SIG-M5 treated with dmso at 0.1 percent for 504 hours (cell line): ENCODE results near the gene RNPS1.
"Not testable (repeated sequence)": the region's sequence is repeated elsewhere in the genome, so short reads cannot be mapped to it uniquely, and the experiment has no call there.

Source experiments
- DNase-seq: peaks from one replicate; lab custom pipeline; 2025; ENCODE audit not compliant: unreplicated experiment; lab: John Stamatoyannopoulos, UW

Gene RNPS1

DNA sequence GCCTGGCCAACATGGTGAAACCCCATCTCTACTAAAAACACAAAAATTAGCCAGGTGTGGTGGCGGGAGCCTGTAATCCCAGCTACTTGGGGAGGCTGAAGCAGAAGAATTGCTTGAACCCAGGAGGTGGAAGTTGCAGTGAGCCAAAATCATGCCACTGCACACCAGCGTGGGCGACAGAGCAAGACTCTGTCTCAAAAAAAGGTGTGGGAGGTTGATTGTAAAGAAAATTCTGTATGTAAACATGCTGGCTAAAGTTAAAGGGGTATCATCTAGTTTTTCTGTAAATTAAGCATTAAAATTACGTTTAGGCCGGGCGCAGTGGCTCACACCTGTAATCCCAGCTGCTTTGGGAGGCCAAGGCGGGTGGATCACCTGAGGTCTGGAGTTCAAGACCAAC, 9.4 kb downstream of the RNPS1 start:
- not testable (repeated sequence) for DNase-seq

DNA sequence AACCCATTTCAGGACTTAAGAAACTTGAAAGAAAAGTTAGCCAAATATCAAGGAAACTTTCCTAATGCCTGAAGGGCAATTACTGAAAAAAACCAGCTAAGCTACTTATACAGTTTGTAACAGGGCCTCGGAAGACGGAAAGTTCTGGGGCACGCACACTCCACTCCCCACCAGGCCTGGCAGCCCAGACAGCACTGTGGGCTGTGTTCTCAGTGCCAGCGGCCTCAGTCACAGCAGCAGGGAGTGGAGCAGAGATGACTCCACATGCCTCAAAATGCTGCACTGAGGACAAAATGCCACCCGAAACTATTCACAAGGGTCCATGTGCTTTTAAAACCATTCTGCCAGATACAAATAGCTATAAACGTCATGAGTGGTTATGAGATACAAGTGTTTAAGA, 10.2 kb downstream of the RNPS1 start:
- DNase-seq: no peak

DNA sequence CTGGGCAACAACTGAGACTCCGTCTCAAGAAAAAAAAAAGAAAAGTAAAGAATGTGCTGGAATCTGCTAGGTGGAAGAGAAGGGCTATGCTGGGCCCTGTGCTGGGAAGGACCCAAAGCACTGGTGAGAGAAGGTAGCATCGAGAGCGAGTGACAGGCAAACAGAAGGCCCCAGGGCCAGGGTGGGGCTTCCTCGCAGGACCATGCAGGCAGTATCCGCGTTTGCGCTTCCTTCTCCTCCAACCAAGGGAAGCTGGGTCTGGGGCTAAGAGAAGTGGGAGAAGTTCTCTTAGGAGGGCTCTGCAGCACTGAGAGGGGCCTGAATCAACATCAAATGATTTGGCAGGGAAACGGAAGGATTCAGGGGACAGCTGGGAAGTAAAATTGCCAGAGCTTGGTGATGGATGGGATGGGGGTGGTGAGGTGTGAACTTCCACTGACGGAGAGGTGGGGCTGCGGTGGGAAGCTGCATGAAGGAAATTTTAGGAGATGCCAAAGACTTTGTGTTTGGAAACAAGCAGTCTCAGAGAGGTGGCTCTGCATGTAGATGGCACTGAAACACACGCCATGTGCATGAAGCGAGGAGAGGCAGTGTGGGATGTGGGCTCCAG, 11.3 kb downstream of the RNPS1 start:
- DNase-seq: no peak

DNA sequence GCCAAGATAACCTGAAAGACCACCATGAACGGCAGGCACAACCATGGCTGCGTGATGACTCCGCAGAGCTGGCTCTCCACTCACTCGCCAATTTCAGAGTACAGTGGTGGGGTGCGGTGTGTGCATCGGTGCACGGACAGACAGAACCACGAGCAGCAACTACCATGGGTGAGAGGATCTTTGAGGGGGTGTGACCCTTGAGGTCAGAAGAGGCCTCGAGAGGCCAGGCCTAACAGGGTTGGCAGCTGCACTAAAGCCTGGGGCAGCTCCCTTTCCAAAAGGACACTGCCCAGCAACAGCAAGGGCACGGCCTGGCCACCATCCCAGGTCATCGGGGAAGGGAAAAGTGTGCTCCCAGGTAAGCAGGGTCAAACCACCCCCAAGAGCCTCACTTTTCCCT, 14.6 kb downstream of the RNPS1 start:
- no peak for DNase-seq

DNA sequence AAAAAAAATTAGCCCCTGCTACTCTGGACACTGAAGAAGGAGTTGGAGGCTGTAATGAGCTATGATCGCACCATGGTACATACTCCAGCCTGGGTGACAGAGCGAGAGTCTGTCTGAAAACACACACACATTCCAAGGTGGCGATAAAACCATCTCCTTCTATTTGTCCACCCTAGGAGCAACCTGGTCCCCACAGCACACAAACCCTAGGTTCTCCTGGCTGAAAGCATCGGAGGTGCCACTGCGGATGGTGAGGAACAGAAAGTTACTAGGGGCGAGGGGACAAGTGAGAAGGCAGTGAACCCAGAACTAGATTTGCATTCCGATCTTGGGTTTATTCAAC, 15.1 kb downstream of the RNPS1 start:
- no peak for DNase-seq

DNA sequence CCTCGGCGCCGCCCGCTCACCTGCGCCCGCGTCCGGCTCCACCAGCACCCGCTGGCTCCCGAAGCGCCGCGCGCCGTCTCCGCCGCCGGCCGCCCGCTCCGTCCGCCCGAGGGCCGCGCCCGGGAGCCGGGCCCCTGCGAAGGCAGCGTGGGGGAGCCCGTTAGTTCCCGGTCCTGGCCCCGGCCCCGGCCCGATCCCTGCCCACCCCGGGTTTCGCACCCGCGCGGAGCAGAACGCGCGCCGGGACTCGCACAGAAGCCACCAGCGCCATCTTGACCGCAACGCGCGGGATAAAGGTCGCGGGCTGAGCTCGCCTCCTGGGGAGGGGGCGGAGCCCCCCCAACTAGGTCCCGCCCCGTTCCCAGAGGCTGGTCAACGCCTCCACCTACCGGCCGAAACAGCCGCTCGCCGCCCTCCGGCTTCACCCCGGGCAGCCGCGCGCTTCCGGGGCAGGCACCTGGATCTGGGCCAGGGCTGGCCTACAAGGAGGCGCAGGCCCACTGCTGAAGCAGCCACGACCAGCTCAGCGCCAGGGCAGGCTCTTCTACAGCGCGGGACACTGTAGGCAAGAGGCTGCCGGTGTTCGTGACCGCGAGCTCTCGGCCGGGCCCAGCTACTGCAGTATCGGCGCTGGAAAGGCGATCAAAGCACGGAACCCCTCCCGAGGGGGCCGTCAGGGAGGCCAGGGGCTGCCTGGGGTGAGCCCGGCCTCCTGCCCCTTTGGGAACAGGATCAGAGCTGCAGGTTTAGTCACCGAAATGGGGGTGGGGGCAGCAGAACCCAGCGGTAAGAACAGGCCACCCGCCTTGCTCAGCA, 16.4 kb downstream of the RNPS1 start, which contains the start of gene ECI1:
Gene ECI1, minus strand, starts transcription at position 292 of the 816 bp plus-strand sequence. Its CDS starts 21 bp downstream, at position 271.
- peak; percentile 73 for DNase-seq

DNA sequence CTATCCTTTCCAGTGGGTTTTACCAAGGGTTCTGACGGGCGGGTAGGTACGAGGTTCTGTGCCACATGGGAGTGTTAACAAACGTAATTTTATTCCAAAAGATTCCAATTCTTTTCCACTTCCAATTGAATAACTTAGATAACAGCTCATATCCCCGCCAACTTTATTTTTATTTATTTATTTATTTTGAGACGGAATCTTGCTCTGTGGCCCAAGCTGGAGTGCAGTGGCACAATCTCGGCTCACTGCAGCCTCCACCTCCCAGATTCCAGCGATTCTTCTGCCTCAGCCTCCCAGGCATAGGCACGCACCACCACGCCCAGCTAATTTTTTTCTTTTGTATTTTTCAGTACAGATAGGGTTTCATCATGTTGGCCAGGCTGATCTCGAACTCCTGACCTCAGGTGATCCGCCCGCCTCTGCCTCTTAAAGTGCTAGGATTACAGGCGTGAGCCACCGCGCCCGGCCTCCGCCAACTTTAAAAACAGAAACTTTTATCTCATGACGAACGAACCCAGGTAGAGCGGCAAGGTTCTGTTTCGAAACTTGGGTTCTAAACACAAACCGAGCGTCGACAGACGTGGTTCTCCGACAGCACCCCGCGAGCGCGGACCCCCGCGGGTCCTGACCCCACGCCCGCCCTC, 17.2 kb downstream of the RNPS1 start:
- DNase-seq: peak; percentile 22

DNA sequence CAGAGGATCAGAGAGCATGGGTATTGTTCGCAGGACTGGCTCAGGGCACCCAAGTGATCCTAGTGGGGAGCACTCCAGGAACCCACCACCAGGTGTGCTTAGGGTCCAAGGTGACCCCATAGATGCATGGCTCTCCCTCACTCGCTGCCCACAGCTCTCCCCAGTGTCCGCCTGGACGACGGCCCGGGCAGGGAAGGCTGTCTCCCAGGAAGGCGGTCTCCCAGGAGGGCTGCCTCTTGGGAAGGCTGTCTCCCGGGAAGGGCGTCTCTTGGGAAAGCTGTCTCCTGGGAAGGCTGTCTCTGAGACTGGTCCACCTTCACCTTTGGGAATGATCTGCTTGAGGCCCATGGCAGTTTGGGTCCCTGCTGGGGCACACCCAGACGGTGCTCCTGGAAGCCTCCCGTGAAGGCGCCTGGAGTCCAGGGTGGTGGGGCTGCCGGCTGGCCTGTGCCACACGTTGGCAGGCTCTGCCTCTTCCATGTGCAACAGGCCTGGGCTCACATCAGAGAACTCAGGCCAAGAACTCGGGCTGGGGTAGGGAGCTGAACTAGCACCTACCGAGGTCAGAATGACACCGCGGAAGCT, 21.5 kb downstream of the RNPS1 start:
- no peak for DNase-seq

DNA sequence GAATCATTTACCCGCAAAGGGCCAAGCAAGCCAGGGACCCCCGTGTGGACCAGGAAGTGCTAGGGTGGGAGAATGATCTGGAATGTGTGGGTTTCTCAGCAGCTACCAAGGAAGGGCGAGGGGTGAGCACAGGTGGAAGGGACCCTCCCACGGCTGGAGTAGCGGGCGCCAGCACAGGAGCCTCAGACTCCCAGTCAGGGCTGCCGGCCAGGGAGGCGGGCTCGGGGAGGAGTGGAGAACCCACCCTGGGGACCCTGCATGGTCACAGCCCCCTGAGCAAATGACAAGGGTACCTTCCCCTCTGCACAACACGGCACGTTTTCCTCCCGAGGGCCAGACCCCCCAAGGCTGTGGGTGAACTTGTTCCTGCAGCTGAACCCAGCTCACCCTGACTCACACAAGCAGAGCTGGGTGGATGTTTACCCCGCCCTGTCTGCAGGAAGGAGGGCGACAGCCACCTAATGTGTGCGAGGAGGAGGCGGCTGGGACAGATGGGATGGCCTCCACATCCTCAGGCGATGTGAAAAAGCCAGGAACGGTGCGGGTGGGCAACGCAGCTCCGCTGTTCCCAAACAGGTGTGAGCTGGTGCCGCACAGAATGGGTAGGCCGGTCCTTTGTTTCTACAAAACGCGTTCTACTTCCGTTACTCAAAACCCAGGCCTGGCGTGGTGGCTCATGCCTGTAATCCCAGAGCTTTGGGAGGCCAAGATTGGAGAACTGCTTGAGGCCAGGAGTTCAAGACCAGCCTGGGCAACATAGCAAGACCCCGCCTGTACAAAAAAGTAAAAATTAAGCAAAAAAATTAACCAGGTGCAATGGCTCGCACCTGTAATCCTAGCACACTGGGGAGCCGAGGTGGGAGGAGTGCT, 22.8 kb downstream of the RNPS1 start:
- DNase-seq: no peak

DNA sequence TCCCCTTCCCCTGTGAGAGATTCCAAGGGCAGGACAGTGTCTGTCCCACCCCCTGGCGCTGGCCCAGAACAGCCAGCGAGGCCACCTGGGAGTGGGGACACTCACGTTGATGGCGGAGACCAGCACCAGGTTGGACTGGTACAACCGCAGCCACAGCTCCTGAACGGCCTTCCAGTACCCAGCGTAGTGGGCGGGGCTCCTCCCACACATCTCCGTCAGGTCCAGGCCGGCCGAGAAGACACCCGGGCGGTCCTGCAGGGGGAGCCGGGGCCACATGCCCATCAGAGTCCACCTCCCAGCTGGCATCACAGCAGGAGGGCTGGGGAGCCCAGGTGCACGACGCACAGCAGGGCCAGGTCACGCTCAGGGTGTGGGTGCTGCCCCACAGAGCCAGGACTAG, 23.6 kb downstream of the RNPS1 start:
- no peak for DNase-seq

DNA sequence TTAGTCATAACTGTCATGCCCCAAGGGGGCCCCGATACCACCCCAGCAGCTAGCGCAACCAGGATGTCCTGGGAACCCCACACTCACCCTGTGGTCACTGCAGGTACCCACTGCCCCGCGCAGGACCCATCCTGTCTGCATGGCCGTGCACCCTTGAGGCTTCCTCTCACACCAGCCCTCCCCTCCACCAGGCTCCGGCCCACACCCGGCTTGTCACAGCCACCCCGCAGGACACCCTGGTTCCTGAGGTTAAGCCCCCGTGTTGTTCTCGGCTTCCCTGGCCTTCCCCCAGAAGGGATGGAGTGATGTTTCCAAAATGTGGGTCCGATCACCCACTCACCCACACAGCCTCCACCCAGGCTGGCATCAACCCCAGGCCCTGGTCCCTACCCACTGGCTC, 24.1 kb downstream of the RNPS1 start:
- DNase-seq: no peak

DNA sequence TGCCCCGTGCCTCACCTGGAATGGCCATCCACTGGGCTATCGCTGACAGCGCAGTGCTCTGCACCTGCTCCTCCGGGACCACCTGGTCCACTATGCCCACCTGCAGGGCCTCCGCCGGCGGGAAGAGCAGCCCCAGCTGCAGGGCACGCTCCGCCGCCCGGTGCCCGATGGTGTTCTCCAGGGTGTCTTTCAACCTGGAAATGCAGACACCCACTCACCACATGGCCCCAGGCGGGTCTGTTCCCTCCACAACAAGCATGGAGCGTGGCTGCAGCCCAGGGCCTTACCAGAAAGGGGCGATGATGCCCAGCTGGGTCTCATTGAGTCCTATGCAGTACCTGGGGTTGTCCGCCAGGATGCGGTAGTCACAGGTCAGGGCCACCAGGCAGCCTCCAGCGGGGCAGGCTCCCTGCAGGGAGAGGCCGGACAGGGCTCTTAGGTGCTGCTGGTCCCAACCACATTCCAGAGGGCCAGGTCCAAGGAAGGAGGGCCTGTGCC, 24.8 kb downstream of the RNPS1 start:
- DNase-seq: no peak

DNA sequence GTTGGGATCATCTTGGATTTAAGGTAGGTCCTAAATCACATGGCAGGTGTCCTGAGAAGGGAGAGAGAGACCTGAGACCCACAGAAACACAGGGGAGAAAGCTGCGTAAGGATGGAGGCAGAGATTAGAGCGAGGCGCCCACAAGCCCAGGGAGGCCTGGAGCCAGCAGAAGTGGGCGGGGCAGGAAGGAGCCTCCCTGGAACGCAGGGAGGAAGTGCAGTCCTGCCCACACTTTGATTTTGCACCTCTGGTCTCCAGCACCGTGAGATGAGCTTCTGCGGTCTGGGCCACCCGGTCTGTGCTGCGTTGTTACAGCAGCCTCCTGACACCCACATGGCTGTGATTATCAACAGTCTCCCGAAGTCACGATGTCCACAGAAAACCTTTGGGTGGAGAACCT, 25.3 kb downstream of the RNPS1 start:
- DNase-seq: no peak

DNA sequence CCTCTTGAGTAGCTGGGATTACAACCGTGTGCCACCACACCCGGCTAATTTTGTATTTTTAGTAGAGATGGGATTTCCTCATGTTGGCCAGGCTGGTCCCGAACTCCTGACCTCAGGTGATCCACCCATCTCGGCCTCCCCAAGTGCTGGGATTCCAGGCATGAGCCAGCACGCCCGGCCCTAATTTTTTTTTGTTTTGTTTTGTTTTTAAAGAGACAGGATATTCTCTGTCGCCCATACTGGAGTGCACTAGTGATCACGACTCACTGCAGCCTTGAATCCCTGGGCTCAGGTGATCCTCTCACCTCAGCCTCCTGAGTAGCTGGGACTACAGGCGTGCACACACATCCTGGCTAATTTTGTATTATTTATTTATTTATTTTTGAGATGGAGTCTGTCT, 27.6 kb downstream of the RNPS1 start:
- not testable (repeated sequence) for DNase-seq

DNA sequence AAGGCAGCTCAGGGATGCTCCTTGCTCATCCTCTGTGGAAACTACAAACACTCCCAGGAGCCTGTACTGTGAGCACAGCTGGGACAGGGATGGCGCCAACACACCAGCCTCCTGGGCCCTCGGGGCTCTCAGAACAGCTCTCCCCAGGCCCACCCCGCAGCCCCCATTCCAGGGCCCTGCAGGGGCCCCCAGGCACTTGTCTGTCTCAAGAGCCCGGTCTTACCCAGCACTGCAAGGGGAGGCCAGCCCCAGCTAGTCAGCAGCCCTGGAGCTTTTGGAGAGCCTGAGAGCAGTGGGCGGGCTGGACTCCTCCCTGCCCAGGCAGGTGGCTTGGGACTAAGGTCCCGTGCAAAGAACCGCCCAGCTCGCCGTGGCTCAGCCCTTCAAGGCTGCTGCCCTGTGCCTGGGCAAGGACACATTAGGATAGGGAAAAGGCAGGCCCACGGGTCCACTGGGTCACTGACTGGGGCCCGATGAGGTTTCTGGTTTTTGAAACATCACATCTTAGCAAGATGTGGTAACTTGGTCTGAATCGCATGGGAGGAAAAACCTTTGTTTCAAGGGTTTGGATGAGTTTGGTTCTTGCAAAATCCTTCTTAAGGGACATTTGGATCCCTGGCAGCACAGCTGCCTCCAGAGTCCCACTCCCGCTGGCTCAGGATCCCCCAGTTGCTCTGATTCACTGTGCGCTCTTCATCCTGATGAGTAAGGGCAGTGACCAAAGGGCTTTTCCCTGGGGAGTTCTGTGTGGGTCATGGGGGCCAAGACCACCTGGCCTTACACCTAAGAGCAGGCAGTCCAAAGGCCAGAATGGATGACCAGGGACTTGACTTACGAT, 28.9 kb downstream of the RNPS1 start:
- DNase-seq: no peak

DNA sequence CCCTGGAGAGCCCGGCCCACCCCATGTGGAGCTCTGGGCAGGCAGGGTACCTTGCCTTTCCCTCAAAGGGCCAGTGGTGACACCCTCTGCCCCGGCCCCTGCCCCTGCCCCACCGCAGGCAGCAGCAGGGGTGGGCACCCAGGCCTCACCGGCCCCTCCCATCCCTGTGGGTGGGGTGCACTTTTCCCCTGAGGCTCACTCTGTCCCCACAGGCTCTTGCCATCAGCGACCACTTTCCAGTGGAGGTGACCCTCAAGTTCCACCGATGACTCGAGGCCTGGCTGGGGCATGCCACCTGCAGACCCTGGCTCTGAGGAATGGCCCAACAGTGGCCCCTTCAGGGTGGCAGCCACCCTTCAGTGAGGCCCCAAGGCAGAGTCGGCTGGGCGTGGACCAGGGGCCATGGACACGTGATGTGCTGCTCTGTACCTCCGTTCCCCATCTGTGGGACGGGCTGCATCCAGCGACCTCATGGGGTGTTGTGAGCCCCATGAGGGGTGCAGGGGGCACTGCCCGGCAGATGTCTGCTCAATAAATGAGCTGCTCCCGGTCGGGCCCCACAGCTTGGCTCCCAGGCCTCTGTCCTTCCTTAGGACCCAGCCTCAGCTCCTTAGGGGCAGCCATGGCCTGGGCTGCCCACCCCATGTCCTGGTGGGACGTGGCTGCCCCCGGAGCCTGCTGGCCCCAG, 29.6 kb downstream of the RNPS1 start:
- DNase-seq: no peak

DNA sequence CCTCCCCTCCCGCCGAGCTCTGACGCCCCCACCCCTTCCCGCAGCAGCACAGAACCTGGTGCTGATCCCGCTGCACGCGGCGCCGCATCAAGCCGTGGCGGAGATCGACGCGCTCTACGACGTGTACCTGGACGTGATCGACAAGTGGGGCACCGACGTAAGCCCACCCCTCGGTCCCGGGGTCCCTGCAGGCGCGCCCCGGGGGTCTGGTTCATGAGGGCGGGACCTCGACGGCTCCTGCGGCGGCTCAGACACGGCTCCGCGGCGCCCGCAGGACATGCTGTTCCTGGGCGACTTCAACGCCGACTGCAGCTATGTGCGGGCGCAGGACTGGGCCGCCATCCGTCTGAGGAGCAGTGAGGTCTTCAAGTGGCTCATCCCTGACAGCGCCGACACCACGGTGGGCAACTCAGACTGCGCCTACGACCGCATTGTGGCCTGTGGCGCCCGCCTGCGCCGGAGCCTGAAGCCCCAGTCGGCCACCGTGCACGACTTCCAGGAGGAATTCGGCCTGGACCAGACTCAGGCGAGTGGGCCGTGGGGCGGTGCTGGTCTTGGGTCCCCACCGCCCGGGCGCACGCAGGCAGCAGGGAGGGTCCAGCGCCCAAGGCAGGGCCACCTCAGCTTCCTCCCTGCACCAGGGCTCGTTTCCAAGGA, 30.3 kb downstream of the RNPS1 start:
- DNase-seq: no peak

DNA sequence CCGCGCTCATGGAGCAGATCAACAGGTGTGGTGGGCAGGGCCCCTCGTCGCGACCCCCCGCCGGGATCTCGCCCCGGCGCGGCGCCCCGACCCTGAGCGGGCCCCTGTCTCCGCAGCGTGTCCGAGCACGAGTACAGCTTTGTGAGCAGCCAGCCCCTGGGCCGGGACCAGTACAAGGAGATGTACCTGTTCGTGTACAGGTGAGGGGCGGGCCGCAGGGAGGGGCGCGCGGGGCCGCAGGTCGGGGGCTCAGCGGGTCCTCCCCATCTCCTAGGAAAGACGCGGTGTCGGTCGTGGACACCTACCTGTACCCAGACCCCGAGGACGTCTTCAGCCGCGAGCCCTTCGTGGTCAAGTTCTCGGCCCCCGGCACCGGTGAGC, 30.8 kb downstream of the RNPS1 start:
- no peak for DNase-seq
